IMR-90 (cell line): ENCODE data around the gene CREBBP. TPM values are rescaled to one million over a fixed set of nuclear protein-coding genes. Genes with fewer than 3 reads are reported as not detected.

Experiments
- ATAC-seq: fragments of 200-7000 bp; cut with Tn5 transposase; 2 replicates; pipeline ENCODE4 v1.9.1; 2020; ENCODE audit warnings: low read depth, mild to moderate bottlenecking, moderate library complexity
- BruUV-seq: library from RNA; stranded (reverse); fragments of 400-500 nt; replicated peaks from 2 replicates; lab custom pipeline; 2021; lab: Mats Ljungman, UMichigan
- CTCF ChIA-PET: fragments of 300-600 bp; formaldehyde crosslinking; extraction: SDS; loops from one replicate; lab custom pipeline; 2021; ENCODE audit warnings: antibody characterized with exemption; lab: Yijun Ruan, JAX
- POLR2A ChIA-PET: fragments of 300-600 bp; sonication (Branson Sonifier 250); formaldehyde crosslinking; loops from one replicate; lab custom pipeline; 2022; ENCODE audit warnings: antibody characterized with exemption; ENCODE audit not compliant: unreplicated experiment; lab: Charles Lee
- DNase-seq: peaks from one replicate; pipeline ENCODE4 v3.0.0; 2013
- H2AFZ ChIP-seq: replicated peaks from 2 replicates; pipeline ENCODE3; 2013; ENCODE audit warnings: low read length, mild to moderate bottlenecking; ENCODE audit not compliant: poor library complexity
- H2AK5ac ChIP-seq: 2 replicates; pipeline ENCODE4 v1.6.1; 2013; ENCODE audit warnings: low read depth, low read length, inconsistent platforms
- H2AK9ac ChIP-seq: replicated peaks from 2 replicates; pipeline ENCODE3; 2013; ENCODE audit warnings: mild to moderate bottlenecking, low read depth, low read length, moderate library complexity; ENCODE audit not compliant: poor library complexity
- H2BK120ac ChIP-seq: 2 replicates; pipeline ENCODE4 v1.6.1; 2013; ENCODE audit warnings: low read depth, low read length, inconsistent platforms
- H2BK15ac ChIP-seq: 3 replicates; pipeline ENCODE4 v1.6.1; 2013; ENCODE audit warnings: low read depth, low read length, inconsistent platforms
- H2BK20ac ChIP-seq: 2 replicates; pipeline ENCODE4 v1.6.1; 2013; ENCODE audit warnings: low read depth, mild to moderate bottlenecking, inconsistent platforms, low read length, moderate library complexity
- H2BK5ac ChIP-seq: 2 replicates; pipeline ENCODE4 v1.6.1; 2013; ENCODE audit warnings: mild to moderate bottlenecking, low read depth, low read length, inconsistent platforms; ENCODE audit not compliant: poor library complexity, severe bottlenecking
- H3K14ac ChIP-seq: replicated peaks from 2 replicates; pipeline ENCODE4 v1.6.1; 2013; ENCODE audit warnings: low read depth, low read length, inconsistent platforms
- H3K18ac ChIP-seq: 2 replicates; pipeline ENCODE4 v1.6.1; 2013; ENCODE audit warnings: low read depth, low read length, control low read depth
- H3K23ac ChIP-seq: 2 replicates; pipeline ENCODE4 v1.6.1; 2013; ENCODE audit warnings: low read depth, low read length, inconsistent platforms
- H3K27ac ChIP-seq: 2 replicates; pipeline ENCODE4 v1.5.1; 2013; ENCODE audit warnings: mild to moderate bottlenecking, control low read depth, low read length; ENCODE audit not compliant: insufficient read depth
- H3K27me3 ChIP-seq: 2 replicates; pipeline ENCODE4 v1.6.1; 2013; ENCODE audit warnings: low read length; ENCODE audit not compliant: control insufficient read depth, insufficient read depth
- H3K36me3 ChIP-seq: 2 replicates; pipeline ENCODE4 v1.6.1; 2013; ENCODE audit warnings: low read length, mixed read lengths; ENCODE audit not compliant: control insufficient read depth, insufficient read depth
- H3K4ac ChIP-seq: 2 replicates; pipeline ENCODE4 v1.6.1; 2013; ENCODE audit warnings: low read depth, low read length, inconsistent platforms
- H3K4me1 ChIP-seq: 2 replicates; pipeline ENCODE4 v1.6.1; 2013; ENCODE audit warnings: low read length, mixed read lengths; ENCODE audit not compliant: control insufficient read depth, insufficient read depth
- H3K4me2 ChIP-seq: 2 replicates; pipeline ENCODE4 v1.6.1; 2013; ENCODE audit warnings: low read depth, mild to moderate bottlenecking, control low read depth, low read length, moderate library complexity
- H3K4me3 ChIP-seq: 2 replicates; pipeline ENCODE4 v1.5.1; 2013; ENCODE audit warnings: low read depth, mild to moderate bottlenecking, control low read depth, low read length, moderate library complexity; ENCODE audit not compliant: insufficient read depth
- H3K56ac ChIP-seq: 2 replicates; pipeline ENCODE4 v1.6.1; 2013; ENCODE audit warnings: low read length, inconsistent platforms; ENCODE audit not compliant: insufficient read depth; ENCODE audit errors: extremely low read depth
- H3K79me1 ChIP-seq, 2 experiments: 2 replicates each; pipeline ENCODE4 v1.6.1; 2013; ENCODE audit warnings: low read length in 2 of 2, inconsistent platforms in 1 of 2, low read depth in 1 of 2
- H3K9ac ChIP-seq: 2 replicates; pipeline ENCODE4 v1.6.1; 2013; ENCODE audit warnings: low read depth, low read length, control low read depth
- H3K9me1 ChIP-seq: 2 replicates; pipeline ENCODE4 v1.6.1; 2013; ENCODE audit warnings: low read length, inconsistent platforms; ENCODE audit not compliant: insufficient read depth
- H3K9me3 ChIP-seq: 2 replicates; pipeline ENCODE4 v1.6.1; 2013; ENCODE audit warnings: low read length; ENCODE audit not compliant: control insufficient read depth, insufficient read depth
- H4K20me1 ChIP-seq: 2 replicates; pipeline ENCODE4 v1.6.1; 2013; ENCODE audit warnings: low read length, inconsistent platforms; ENCODE audit not compliant: insufficient read depth
- H4K5ac ChIP-seq: 2 replicates; pipeline ENCODE4 v1.6.1; 2013; ENCODE audit warnings: mild to moderate bottlenecking, low read depth, low read length, control low read depth
- H4K8ac ChIP-seq, 2 experiments: 2 replicates each; pipeline ENCODE4 v1.6.1; 2013; ENCODE audit warnings: low read depth in 2 of 2, low read length in 2 of 2, control low read depth in 1 of 2, inconsistent platforms in 1 of 2
- H4K91ac ChIP-seq: 2 replicates; pipeline ENCODE4 v1.6.1; 2013; ENCODE audit warnings: low read depth, low read length, inconsistent platforms; ENCODE audit not compliant: insufficient read depth
- BHLHE40 ChIP-seq: fragments of 150-350 bp; IDR thresholded peaks from 2 replicates; pipeline ENCODE4 v1.6.1; 2016; ENCODE audit warnings: mild to moderate bottlenecking, low read depth, low read length
- CEBPB ChIP-seq: IDR thresholded peaks from 2 replicates; pipeline ENCODE4 v1.6.1; 2012; ENCODE audit warnings: low read depth, low read length, improper control_type of control experiment
- FOS ChIP-seq: fragments of 150-350 bp; IDR thresholded peaks from 2 replicates; pipeline ENCODE4 v1.6.1; 2016; ENCODE audit warnings: low read depth, low read length
- MAFK ChIP-seq: IDR thresholded peaks from 2 replicates; pipeline ENCODE4 v1.6.1; 2012; ENCODE audit warnings: low read depth, low read length, improper control_type of control experiment
- MXI1 ChIP-seq: IDR thresholded peaks from 2 replicates; pipeline ENCODE4 v1.6.1; 2012; ENCODE audit warnings: low read depth, mild to moderate bottlenecking, low read length, moderate library complexity, borderline replicate concordance
- NFE2L2 ChIP-seq: fragments of 150-350 bp; IDR thresholded peaks from 2 replicates; pipeline ENCODE4 v1.6.1; 2016; ENCODE audit warnings: low read depth, mild to moderate bottlenecking, low read length
- RAD21 ChIP-seq: IDR thresholded peaks from 2 replicates; pipeline ENCODE4 v1.6.1; 2012; ENCODE audit warnings: low read length, improper control_type of control experiment
- RFX5 ChIP-seq: IDR thresholded peaks from 2 replicates; pipeline ENCODE4 v1.8.0; 2012; ENCODE audit warnings: low read depth, mild to moderate bottlenecking, low read length, moderate library complexity
- SMC3 ChIP-seq: fragments of 150-350 bp; IDR thresholded peaks from 2 replicates; pipeline ENCODE4 v1.6.1; 2016; ENCODE audit warnings: low read depth, mild to moderate bottlenecking, antibody characterized with exemption, low read length, moderate library complexity
- WGBS, 2 experiments: methylation state at CpG; one replicate each; pipeline versions ENCODE4 v1.1.5 to v1.1.7; 2013; ENCODE audit warnings: missing lambda C conversion rate in 2 of 2; ENCODE audit not compliant: insufficient read length in 1 of 2; ENCODE audit errors: extremely low coverage in 2 of 2; 5-methylcytosine and 5-hydroxymethylcytosine counted together
- dilution Hi-C: fragments of 300-500 bp; cut with HindIII; formaldehyde crosslinking; loops from one replicate; pipeline ENCODE4 v1.14.3; 2018; ENCODE audit warnings: low sequenced_read_pairs; ENCODE audit not compliant: unreplicated experiment
- in situ Hi-C: fragments of 300-500 bp; cut with MboI; formaldehyde crosslinking; loops from 3 replicates; pipeline ENCODE4 v1.14.3; 2019; ENCODE audit warnings: low sequenced_read_pairs, inconsistent platforms, mixed read lengths
- intact Hi-C: fragments of 100-400 bp; cut with micrococcal nuclease; formaldehyde crosslinking; loops from 2 replicates; pipeline ENCODE4 v1.10.0; 2022
- polyA plus RNA-seq, 3 experiments: library from polyadenylated mRNA; depleted of rRNA; stranded (reverse); fragments of >200 nt; gene quantifications; 2 replicates each; pipeline ENCODE4 v1.2.3, GENCODE V29; 2012; ENCODE audit warnings: low replicate concordance in 1 of 3
- total RNA-seq: library from RNA; depleted of rRNA; stranded (reverse); fragments of >200 nt; gene quantifications from 2 replicates; pipeline ENCODE4 v1.2.3, GENCODE V29; 2012
- TF ChIP-seq, protein P1 (sequence below): fragments of 150-350 bp; IDR thresholded peaks from 2 replicates; pipeline ENCODE4 v1.6.1; 2017; ENCODE audit warnings: mild to moderate bottlenecking, antibody characterized with exemption, low read length, low read depth

The CREBBP gene
- total and polyA plus RNA-seq, 2 of the 4 experiments (the other 2 are of a cell fraction): 7.3 to 12.5 TPM

GRCh38 chr16:3738541-3738940 lies 142.0 kb downstream of the CREBBP start:
- Histone ChIP-seq H3K27ac (no peak overlapping the region), H3K14ac (no peak overlapping the region), H3K4ac (no peak overlapping the region), H3K9ac (no peak overlapping the region), H3K27me3 (no peaks in the 10 kb centered on the region), H2BK20ac (no peak overlapping the region), H2BK120ac (no peak overlapping the region), H3K9me3 (no peaks in the 10 kb centered on the region), H3K4me1 (no peaks in the 10 kb centered on the region), H3K79me1 (peaks cover 30 to 56% of the 10 kb centered on the region in 2 experiments), H2AK5ac (no peak overlapping the region), H4K8ac (no peak overlapping the region), H2AFZ (no peak overlapping the region), H4K20me1 (peaks cover 12% of the 10 kb centered on the region), H3K4me2 (no peak overlapping the region), H3K56ac (no peak overlapping the region), H3K4me3 (no peak overlapping the region), H2AK9ac (no peak overlapping the region), H2BK5ac (no peak overlapping the region), H3K23ac (no peak overlapping the region), H4K5ac (no peak overlapping the region), H3K36me3 (peaks cover 76% of the 10 kb centered on the region), H2BK15ac (no peak overlapping the region), H3K9me1 (peaks cover 8% of the 10 kb centered on the region; the same call in 1 of the 2 replicates), H3K18ac (no peak overlapping the region), H4K91ac (no peak overlapping the region)
- no peak for TF ChIP-seq FOS
- no peak for TF ChIP-seq SMC3
- no peak for TF ChIP-seq NFE2L2
- TF ChIP-seq RAD21: no peak
- TF ChIP-seq, protein P1, sequence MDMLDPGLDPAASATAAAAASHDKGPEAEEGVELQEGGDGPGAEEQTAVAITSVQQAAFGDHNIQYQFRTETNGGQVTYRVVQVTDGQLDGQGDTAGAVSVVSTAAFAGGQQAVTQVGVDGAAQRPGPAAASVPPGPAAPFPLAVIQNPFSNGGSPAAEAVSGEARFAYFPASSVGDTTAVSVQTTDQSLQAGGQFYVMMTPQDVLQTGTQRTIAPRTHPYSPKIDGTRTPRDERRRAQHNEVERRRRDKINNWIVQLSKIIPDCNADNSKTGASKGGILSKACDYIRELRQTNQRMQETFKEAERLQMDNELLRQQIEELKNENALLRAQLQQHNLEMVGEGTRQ: no peak
- no peak for TF ChIP-seq CEBPB
- no peak for TF ChIP-seq BHLHE40
- TF ChIP-seq RFX5: no peak
- TF ChIP-seq MXI1: no peak
- no peak for TF ChIP-seq MAFK
- ATAC-seq: no peak
- intact Hi-C loops: no loop called here
- POLR2A ChIA-PET: no interaction called here
- DNase-seq: no peak
- dilution Hi-C loops: no loop called here
- no TSS peak for BruUV-seq
- CTCF ChIA-PET: interaction anchor here (1.2 kb wide), 1 partner anchor 16 kb away, joined by 4 read pairs; no protein-coding TSS in a partner anchor
- in situ Hi-C loops: no loop called here
- no CpG with 5 or more reads among the region's 8 CpGs for WGBS, 2 experiments
